Measurements from ENCODE around the gene MRRF.

MRRF gene

GRCh38 chr9:122274055-122274454 is 9.4 kb downstream of the MRRF start:
- H3K27ac Mint-ChIP-seq: no peak overlapping the region
- H3K9me3 Mint-ChIP-seq: peaks cover 56% of the 10 kb centered on the region
- no peaks in the 10 kb centered on the region for H3K27me3 Mint-ChIP-seq (ENCODE audit: low read depth, poor library complexity)
- H3K4me3 Mint-ChIP-seq: no peak overlapping the region
- no peak for TF ChIP-seq CTCF (IDR thresholded peaks at IDR 0.05)
- H3K4me1 Mint-ChIP-seq: no peaks in the 10 kb centered on the region
- H3K36me3 Mint-ChIP-seq (ENCODE audit: low read depth): peaks cover 86% of the 10 kb centered on the region
- no peak for DNase-seq

DNA sequence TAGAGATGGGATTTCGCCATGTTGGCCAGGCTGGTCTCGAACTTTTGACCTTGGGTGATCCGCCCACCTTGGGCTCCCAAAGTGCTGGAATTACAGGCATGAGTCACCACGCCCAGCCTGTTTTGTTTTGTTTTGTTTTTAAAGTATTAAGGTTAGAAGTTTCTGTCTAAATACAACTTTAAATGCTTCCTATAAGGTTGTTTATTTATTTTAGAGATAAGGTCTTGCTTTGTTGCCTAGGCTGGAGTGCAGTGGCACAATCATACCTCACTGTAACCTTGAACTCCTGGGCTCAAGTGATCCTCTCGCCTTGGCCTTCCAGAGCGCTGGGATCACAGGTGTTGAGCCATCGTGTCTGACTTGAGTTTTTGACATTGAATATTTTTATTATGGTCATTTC is 11.4 kb downstream of the MRRF start:
- H3K27me3 Mint-ChIP-seq (ENCODE audit: low read depth, poor library complexity): no peaks in the 10 kb centered on the region
- H3K9me3 Mint-ChIP-seq: peaks cover 56% of the 10 kb centered on the region
- DNase-seq: no peak
- H3K4me3 Mint-ChIP-seq: no peak overlapping the region
- no peak overlapping the region for H3K27ac Mint-ChIP-seq
- no peaks in the 10 kb centered on the region for H3K4me1 Mint-ChIP-seq
- TF ChIP-seq CTCF (IDR thresholded peaks at IDR 0.05): no peak
- H3K36me3 Mint-ChIP-seq (ENCODE audit: low read depth): peaks cover 90% of the 10 kb centered on the region

DNA sequence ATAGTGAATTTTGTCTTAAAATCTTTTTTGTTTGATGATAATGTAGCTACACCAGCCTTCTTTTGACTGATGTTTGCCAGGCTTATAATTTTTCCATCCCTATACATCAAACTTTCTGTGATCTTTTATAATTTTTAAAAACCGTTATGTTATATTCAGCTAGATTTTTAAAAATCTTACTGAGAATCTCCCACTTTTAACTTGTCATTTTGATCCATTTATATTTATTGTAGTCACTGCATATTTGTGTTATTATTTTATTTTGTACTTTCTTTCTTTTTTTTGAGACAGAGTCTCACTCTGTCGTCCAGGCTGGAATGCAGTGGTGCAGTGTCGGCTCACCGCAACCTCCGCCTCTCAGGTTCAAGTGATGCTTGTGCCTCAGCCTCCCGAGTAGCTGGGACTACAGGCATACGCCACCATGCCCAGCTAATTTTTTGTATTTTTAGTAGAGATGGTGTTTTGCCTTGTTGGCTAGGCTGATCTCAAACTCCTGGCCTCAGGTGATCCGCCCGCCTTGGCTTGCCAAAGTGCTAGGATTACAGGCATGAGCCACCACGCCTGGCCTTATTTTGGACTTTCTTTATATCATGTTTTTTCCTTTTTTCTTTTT is 12.7 kb downstream of the MRRF start:
- Mint-ChIP-seq H3K36me3 (ENCODE audit: low read depth) (peaks cover 77% of the 10 kb centered on the region), H3K27me3 (ENCODE audit: low read depth, poor library complexity) (no peaks in the 10 kb centered on the region), H3K9me3 (peaks cover 56% of the 10 kb centered on the region), H3K4me1 (peaks cover 6% of the 10 kb centered on the region), H3K27ac (no peak overlapping the region), H3K4me3 (no peak overlapping the region)
- DNase-seq: no peak
- no peak for TF ChIP-seq CTCF (IDR thresholded peaks at IDR 0.05)

GRCh38 chr9:122281368-122281767 is 16.7 kb downstream of the MRRF start:
- H3K9me3 Mint-ChIP-seq: peaks cover 24% of the 10 kb centered on the region
- no peak overlapping the region for H3K4me3 Mint-ChIP-seq
- peaks cover 6% of the 10 kb centered on the region for H3K4me1 Mint-ChIP-seq
- H3K36me3 Mint-ChIP-seq (ENCODE audit: low read depth): peaks cover 48% of the 10 kb centered on the region
- no peak for TF ChIP-seq CTCF (IDR thresholded peaks at IDR 0.05)
- H3K27ac Mint-ChIP-seq: peak overlapping the region; percentile 51
- no peak for DNase-seq
- H3K27me3 Mint-ChIP-seq (ENCODE audit: low read depth, poor library complexity): no peaks in the 10 kb centered on the region

DNA sequence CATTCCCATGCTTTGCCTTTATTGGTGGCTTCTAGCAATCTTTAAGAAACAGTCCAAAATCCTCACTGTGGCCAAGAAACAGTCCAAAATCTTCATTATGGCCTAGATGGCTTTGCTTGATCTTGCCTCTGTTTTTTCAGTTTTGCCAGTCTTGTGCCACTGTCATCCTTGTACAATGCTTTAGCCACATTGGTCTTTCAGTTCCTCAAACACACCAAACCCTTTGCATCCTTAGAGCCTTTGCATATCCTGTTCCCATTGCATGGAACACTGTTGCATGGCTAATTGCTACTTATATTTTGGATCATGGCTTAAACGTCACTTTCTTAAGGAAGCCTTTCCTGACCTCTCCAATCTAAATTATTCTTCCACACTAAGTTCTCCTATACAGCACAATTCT is 22.1 kb downstream of the MRRF start:
- H3K36me3 Mint-ChIP-seq (ENCODE audit: low read depth): peaks cover 27% of the 10 kb centered on the region
- no peak overlapping the region for H3K27ac Mint-ChIP-seq
- no peaks in the 10 kb centered on the region for H3K27me3 Mint-ChIP-seq (ENCODE audit: low read depth, poor library complexity)
- DNase-seq: no peak
- H3K9me3 Mint-ChIP-seq: no peaks in the 10 kb centered on the region
- no peak for TF ChIP-seq CTCF (IDR thresholded peaks at IDR 0.05)
- H3K4me1 Mint-ChIP-seq: peaks cover 1% of the 10 kb centered on the region
- H3K4me3 Mint-ChIP-seq: no peak overlapping the region

GRCh38 chr9:122287214-122287720 is 22.6 kb downstream of the MRRF start:
- H3K27ac Mint-ChIP-seq: no peak overlapping the region
- peaks cover 32% of the 10 kb centered on the region for H3K36me3 Mint-ChIP-seq (ENCODE audit: low read depth)
- no peaks in the 10 kb centered on the region for H3K4me1 Mint-ChIP-seq
- no peaks in the 10 kb centered on the region for H3K9me3 Mint-ChIP-seq
- no peaks in the 10 kb centered on the region for H3K27me3 Mint-ChIP-seq (ENCODE audit: low read depth, poor library complexity)
- DNase-seq: no peak
- H3K4me3 Mint-ChIP-seq: no peak overlapping the region
- TF ChIP-seq CTCF (IDR thresholded peaks at IDR 0.05): no peak

Measured in nephron progenitor cell (in vitro differentiated cells).